ENCODE measurements around the gene NUP62. TPM values are rescaled to one million over a fixed set of nuclear protein-coding genes. Genes with fewer than 3 reads are reported as not detected.

NUP62 gene
- total RNA-seq, 6 donors from 2014 or later = 34.7 to 44.4 (median 40.1) TPM

- Histone ChIP-seq H3K9me3 (no peaks in the 10 kb centered on the region), H3K4me1 (peaks cover 7 to 13% (median 11%) of the 10 kb centered on the region in 4 donors), H3K36me3 (peaks cover 51 to 71% (median 63%) of the 10 kb centered on the region in 4 donors), H3K4me3 (no peak overlapping the region), H3K27me3 (no peaks in the 10 kb centered on the region), H3K27ac (no peak overlapping the region)
- DNase-seq (peak in 1 of 2 donors; percentile 50), ATAC-seq (ENCODE audit: low FRiP score in 2 of 2) (no peak)
- TF ChIP-seq POLR2A (IDR thresholded peaks at IDR 0.05) = no peak
- no peak for TF ChIP-seq POLR2AphosphoS5 (IDR thresholded peaks at IDR 0.05)
- TF ChIP-seq CTCF (IDR thresholded peaks at IDR 0.05) = no peak
- TF ChIP-seq EP300 (IDR thresholded peaks at IDR 0.05) = no peak
- 87 to 94% methylated on average over 30 to 31 of the region's 31 CpGs for WGBS, 2 donors
Measured at GRCh38 chr19:49881672-49882394, 47.5 kb downstream of the NUP62 start.

GRCh38 chr19:49881186-49881585, 48.1 kb downstream of the NUP62 start:
- ATAC-seq (ENCODE audit: low FRiP score in 2 of 2) (no peak), DNase-seq (peak in 1 of 2 donors; percentile 79)
- TF ChIP-seq POLR2AphosphoS5 (IDR thresholded peaks at IDR 0.05) = no peak
- TF ChIP-seq CTCF (IDR thresholded peaks at IDR 0.05) = no peak
- TF ChIP-seq POLR2A (IDR thresholded peaks at IDR 0.05) = no peak
- TF ChIP-seq EP300 (IDR thresholded peaks at IDR 0.05) = no peak
- Histone ChIP-seq H3K4me3 (no peak overlapping the region), H3K9me3 (no peaks in the 10 kb centered on the region), H3K36me3 (peaks cover 51 to 66% (median 61%) of the 10 kb centered on the region in 4 donors), H3K27me3 (no peaks in the 10 kb centered on the region), H3K27ac (no peak overlapping the region), H3K4me1 (peaks cover 7 to 13% (median 11%) of the 10 kb centered on the region in 4 donors)
- WGBS, 2 donors = 88 to 100% methylated on average over 1 to 17 of the region's 17 CpGs

- TF ChIP-seq POLR2AphosphoS5 (IDR thresholded peaks at IDR 0.05) (no peak), EP300 (IDR thresholded peaks at IDR 0.05) (no peak), POLR2A (IDR thresholded peaks at IDR 0.05) (no peak), CTCF (IDR thresholded peaks at IDR 0.05) (no peak)
- H3K9me3 ChIP-seq = no peaks in the 10 kb centered on the region
- DNase-seq (no peak), ATAC-seq (ENCODE audit: low FRiP score in 2 of 2) (no peak)
- no peak overlapping the region for H3K27ac ChIP-seq
- H3K4me3 ChIP-seq = no peak overlapping the region
- H3K4me1 ChIP-seq = peaks cover 12 to 18% (median 17%) of the 10 kb centered on the region in 4 donors
- H3K36me3 ChIP-seq = peaks cover 51 to 59% (median 55%) of the 10 kb centered on the region in 4 donors
- no peaks in the 10 kb centered on the region for H3K27me3 ChIP-seq
- WGBS, 2 donors = 93 to 99% methylated on average over 8 to 10 of the region's 10 CpGs
Measured at GRCh38 chr19:49880162-49880869, 49.0 kb downstream of the NUP62 start.

GRCh38 chr19:49879243-49879963, 49.9 kb downstream of the NUP62 start:
- Histone ChIP-seq H3K9me3 (no peaks in the 10 kb centered on the region), H3K27me3 (no peaks in the 10 kb centered on the region), H3K27ac (peak overlapping the region in 2 of 4 donors; percentile 99), H3K4me3 (no peak overlapping the region), H3K36me3 (peaks cover 44 to 50% (median 47%) of the 10 kb centered on the region in 4 donors), H3K4me1 (peaks cover 17 to 26% (median 25%) of the 10 kb centered on the region in 4 donors)
- TF ChIP-seq POLR2A (IDR thresholded peaks at IDR 0.05) (no peak), CTCF (IDR thresholded peaks at IDR 0.05) (no peak), EP300 (IDR thresholded peaks at IDR 0.05) (no peak), POLR2AphosphoS5 (IDR thresholded peaks at IDR 0.05) (no peak)
- 94% methylated on average over 12 of the region's 12 CpGs for WGBS, 2 donors
- DNase-seq (no peak), ATAC-seq (ENCODE audit: low FRiP score in 2 of 2) (no peak)
